ENCODE measurements around the gene TMPRSS11D. TPM values are rescaled to one million over a fixed set of nuclear protein-coding genes. Genes with fewer than 3 reads are reported as not detected.

Gene TMPRSS11D
- total RNA-seq, 1 donor from 2014 or later: not detected

DNA sequence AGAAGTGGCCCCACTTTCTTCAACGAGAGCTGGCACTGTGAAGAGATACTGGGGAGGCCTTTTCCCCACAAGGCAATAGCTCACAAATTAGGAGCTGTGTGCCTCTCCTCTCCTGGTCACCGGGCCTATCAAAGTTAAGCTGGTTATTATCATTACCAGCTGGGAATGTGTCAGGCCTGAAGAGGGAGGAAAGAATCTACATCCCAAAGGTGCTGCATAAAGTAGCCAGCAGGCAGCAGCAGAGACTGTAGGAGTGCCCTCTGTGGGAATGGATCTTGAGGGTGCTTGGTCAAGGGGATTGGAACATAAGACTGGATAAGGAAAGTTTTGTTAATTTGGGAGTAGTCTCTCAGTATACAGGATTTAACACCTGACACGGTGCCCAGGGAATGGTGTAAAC is 9.1 kb upstream of the TMPRSS11D start:
- TF ChIP-seq, protein P1, sequence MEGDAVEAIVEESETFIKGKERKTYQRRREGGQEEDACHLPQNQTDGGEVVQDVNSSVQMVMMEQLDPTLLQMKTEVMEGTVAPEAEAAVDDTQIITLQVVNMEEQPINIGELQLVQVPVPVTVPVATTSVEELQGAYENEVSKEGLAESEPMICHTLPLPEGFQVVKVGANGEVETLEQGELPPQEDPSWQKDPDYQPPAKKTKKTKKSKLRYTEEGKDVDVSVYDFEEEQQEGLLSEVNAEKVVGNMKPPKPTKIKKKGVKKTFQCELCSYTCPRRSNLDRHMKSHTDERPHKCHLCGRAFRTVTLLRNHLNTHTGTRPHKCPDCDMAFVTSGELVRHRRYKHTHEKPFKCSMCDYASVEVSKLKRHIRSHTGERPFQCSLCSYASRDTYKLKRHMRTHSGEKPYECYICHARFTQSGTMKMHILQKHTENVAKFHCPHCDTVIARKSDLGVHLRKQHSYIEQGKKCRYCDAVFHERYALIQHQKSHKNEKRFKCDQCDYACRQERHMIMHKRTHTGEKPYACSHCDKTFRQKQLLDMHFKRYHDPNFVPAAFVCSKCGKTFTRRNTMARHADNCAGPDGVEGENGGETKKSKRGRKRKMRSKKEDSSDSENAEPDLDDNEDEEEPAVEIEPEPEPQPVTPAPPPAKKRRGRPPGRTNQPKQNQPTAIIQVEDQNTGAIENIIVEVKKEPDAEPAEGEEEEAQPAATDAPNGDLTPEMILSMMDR (IDR thresholded peaks at IDR 0.05; ENCODE audit: partially characterized antibody, unreplicated experiment): no peak
- DNase-seq: no peak

DNA sequence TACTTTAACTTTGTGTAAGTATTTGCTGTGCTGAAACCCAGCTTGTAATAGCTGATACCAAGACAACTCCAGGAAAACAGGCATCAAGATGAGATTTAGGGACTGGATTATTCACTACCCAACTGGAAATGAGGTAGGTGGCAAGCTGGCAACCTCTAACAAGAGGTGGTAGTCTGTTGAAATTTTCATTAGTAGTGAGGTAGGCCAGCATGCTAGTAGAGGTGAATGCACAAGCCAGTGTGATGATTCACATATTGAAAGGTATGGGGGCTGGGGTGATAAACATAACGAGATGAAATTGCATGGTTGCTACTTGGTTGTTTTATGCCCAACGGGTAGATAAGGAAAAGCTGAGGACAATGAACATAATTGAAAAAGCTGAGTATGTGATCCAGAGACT is 8.5 kb upstream of the TMPRSS11D start:
- Mint-ChIP-seq H3K27me3 (ENCODE audit: unreplicated experiment) (no peaks in the 10 kb centered on the region), H3K4me3 (ENCODE audit: unreplicated experiment) (no peak overlapping the region), H3K27ac (ENCODE audit: unreplicated experiment) (no peak overlapping the region), H3K4me1 (ENCODE audit: low read depth, unreplicated experiment) (peaks cover 7% of the 10 kb centered on the region), H3K9me3 (ENCODE audit: unreplicated experiment) (no peaks in the 10 kb centered on the region), H3K36me3 (ENCODE audit: unreplicated experiment) (no peaks in the 10 kb centered on the region)
- DNase-seq: no peak
- TF ChIP-seq, protein P1 (IDR thresholded peaks at IDR 0.05; ENCODE audit: partially characterized antibody, unreplicated experiment): no peak

More for the DNA sequence above, 9.1 kb upstream of the TMPRSS11D start:
- H3K27me3 Mint-ChIP-seq (ENCODE audit: unreplicated experiment): no peaks in the 10 kb centered on the region
- H3K4me1 Mint-ChIP-seq (ENCODE audit: low read depth, unreplicated experiment): peaks cover 7% of the 10 kb centered on the region
- no peaks in the 10 kb centered on the region for H3K36me3 Mint-ChIP-seq (ENCODE audit: unreplicated experiment)
- no peak overlapping the region for H3K27ac Mint-ChIP-seq (ENCODE audit: unreplicated experiment)
- no peaks in the 10 kb centered on the region for H3K9me3 Mint-ChIP-seq (ENCODE audit: unreplicated experiment)
- no peak overlapping the region for H3K4me3 Mint-ChIP-seq (ENCODE audit: unreplicated experiment)

DNA sequence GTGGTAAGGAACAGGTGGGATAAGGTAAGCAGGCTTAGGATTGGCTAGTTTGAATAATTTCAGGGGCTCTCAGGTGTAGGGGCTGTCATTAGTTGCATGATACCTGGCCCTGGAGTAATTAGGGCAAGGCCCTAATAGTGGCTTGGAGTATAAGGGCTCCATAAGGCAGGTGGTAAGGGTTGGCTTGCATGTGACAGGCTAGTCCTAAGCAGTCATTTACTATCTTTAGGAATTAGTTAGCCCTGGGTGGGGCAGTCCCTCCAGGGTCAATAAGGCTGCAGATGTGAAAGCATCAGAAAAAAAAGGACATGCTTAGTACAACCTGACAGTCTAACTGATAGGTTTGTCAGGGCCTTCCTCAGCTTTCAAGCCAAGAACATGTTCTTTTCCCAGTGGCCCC is 7.8 kb upstream of the TMPRSS11D start:
- no peak overlapping the region for H3K4me3 Mint-ChIP-seq (ENCODE audit: unreplicated experiment)
- TF ChIP-seq, protein P1 (IDR thresholded peaks at IDR 0.05; ENCODE audit: partially characterized antibody, unreplicated experiment): no peak
- peaks cover 7% of the 10 kb centered on the region for H3K4me1 Mint-ChIP-seq (ENCODE audit: low read depth, unreplicated experiment)
- no peaks in the 10 kb centered on the region for H3K36me3 Mint-ChIP-seq (ENCODE audit: unreplicated experiment)
- no peaks in the 10 kb centered on the region for H3K27me3 Mint-ChIP-seq (ENCODE audit: unreplicated experiment)
- DNase-seq: no peak
- no peak overlapping the region for H3K27ac Mint-ChIP-seq (ENCODE audit: unreplicated experiment)
- no peaks in the 10 kb centered on the region for H3K9me3 Mint-ChIP-seq (ENCODE audit: unreplicated experiment)

DNA sequence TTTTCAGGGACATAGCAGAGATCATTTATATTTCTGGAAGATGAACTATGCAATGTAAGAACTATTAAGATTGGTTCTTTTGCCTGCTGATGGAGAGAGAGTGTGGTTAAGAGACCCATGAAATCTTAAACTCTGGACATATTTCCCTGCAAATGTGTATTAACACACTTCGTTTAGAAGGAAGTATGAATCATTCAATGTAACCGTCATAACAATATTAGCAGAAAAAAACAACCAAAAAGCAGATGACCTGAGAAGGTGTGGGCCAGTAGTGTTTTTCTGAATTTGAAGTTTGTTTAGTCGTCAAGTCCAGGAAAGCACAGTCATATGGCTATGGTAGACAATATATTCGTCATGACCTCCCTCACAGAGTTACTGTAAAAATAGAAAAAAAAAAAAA is 2.5 kb upstream of the TMPRSS11D start:
- H3K36me3 Mint-ChIP-seq (ENCODE audit: unreplicated experiment): no peaks in the 10 kb centered on the region
- DNase-seq: no peak
- no peak overlapping the region for H3K4me3 Mint-ChIP-seq (ENCODE audit: unreplicated experiment)
- TF ChIP-seq, protein P1 (IDR thresholded peaks at IDR 0.05; ENCODE audit: partially characterized antibody, unreplicated experiment): no peak
- no peaks in the 10 kb centered on the region for H3K9me3 Mint-ChIP-seq (ENCODE audit: unreplicated experiment)
- peaks cover 11% of the 10 kb centered on the region for H3K4me1 Mint-ChIP-seq (ENCODE audit: low read depth, unreplicated experiment)
- no peaks in the 10 kb centered on the region for H3K27me3 Mint-ChIP-seq (ENCODE audit: unreplicated experiment)
- H3K27ac Mint-ChIP-seq (ENCODE audit: unreplicated experiment): no peak overlapping the region

DNA sequence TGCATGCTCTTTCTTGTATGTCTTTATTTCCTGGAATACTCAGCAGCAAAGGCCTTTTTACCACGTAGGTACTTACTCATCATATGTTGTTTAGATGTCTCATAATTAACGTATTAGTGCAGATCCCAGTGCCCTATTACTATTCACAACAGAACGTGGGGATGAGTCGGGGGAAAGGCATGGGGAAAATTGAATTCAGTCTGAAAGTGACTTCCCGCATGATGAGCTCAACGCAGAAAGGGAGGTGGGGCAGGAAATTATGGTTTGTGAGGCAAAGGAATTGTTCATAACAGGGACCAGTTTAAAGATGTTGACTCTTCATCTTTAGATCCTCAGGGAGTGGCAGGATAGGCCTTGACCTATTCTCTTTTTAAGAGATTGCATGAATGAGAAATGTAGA is 2.0 kb upstream of the TMPRSS11D start:
- no peaks in the 10 kb centered on the region for H3K9me3 Mint-ChIP-seq (ENCODE audit: unreplicated experiment)
- no peaks in the 10 kb centered on the region for H3K27me3 Mint-ChIP-seq (ENCODE audit: unreplicated experiment)
- no peak overlapping the region for H3K4me3 Mint-ChIP-seq (ENCODE audit: unreplicated experiment)
- H3K27ac Mint-ChIP-seq (ENCODE audit: unreplicated experiment): no peak overlapping the region
- no peak for DNase-seq
- TF ChIP-seq, protein P1 (IDR thresholded peaks at IDR 0.05; ENCODE audit: partially characterized antibody, unreplicated experiment): no peak
- peaks cover 11% of the 10 kb centered on the region for H3K4me1 Mint-ChIP-seq (ENCODE audit: low read depth, unreplicated experiment)
- no peaks in the 10 kb centered on the region for H3K36me3 Mint-ChIP-seq (ENCODE audit: unreplicated experiment)

All from glutamatergic neuron (in vitro differentiated cells).